ENCODE measurements around the gene KLK2.

Gene KLK2

DNA sequence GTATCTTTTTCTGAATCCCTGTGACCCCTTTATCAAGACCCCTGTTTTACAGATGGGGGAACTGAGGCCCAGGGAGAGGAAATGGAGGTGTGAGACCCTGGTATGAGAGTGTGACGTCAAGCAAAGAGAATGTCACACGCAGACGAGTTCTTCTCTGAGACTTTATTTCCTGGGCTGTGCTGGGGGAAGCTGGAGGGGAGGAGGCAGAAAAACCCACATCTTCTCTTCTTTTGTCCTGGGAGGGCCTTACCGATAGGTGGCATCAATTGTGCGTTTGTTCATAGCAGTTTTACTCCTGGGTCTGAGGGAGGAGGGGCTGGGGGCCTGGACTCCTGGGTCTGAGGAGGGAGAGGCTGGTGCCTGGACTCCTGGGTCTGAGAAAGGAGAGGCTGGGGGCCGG lies 35.0 kb upstream of the KLK2 start:
- H3K4me3 ChIP-seq (ENCODE audit: low read depth, low read length) = no peak overlapping the region
- TF ChIP-seq CTCF (IDR thresholded peaks at IDR 0.05; ENCODE audit: low read depth, low read length) = no peak

- TF ChIP-seq CTCF (IDR thresholded peaks at IDR 0.05; ENCODE audit: low read depth, low read length) = no peak
- H3K4me3 ChIP-seq (ENCODE audit: low read depth, low read length) = no peak overlapping the region
Measured at GRCh38 chr19:50839712-50840655, 33.3 kb upstream of the KLK2 start.

GRCh38 chr19:50842130-50842529 lies 31.1 kb upstream of the KLK2 start:
- TF ChIP-seq CTCF (IDR thresholded peaks at IDR 0.05; ENCODE audit: low read depth, low read length) = no peak
- no peak overlapping the region for H3K4me3 ChIP-seq (ENCODE audit: low read depth, low read length)

DNA sequence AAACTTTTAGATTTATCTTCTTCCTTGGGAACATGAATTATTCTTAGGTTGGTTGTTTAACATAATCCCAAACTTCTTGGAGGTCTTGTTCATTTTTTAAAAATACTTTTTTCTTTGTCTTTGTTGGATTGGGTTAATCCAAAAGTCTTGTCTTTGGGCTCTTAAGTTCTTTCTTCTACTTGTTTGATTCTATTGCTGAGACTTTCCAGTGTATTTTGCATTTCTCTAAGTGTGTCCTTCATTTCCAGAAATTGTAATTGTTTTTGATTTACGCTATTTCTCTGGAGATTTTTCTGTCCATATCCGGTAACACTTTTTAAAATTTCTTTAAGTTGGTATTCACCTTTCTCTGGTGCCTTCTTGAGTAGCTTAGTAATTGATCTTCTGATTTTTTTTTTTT lies 30.0 kb upstream of the KLK2 start:
- TF ChIP-seq CTCF (IDR thresholded peaks at IDR 0.05; ENCODE audit: low read depth, low read length) = no peak

GRCh38 chr19:50843701-50844221 lies 29.5 kb upstream of the KLK2 start:
- no peak for TF ChIP-seq CTCF (IDR thresholded peaks at IDR 0.05; ENCODE audit: low read depth, low read length)
- no peak overlapping the region for H3K4me3 ChIP-seq (ENCODE audit: low read depth, low read length)

More for the DNA sequence above, 30.0 kb upstream of the KLK2 start:
- no peak overlapping the region for H3K4me3 ChIP-seq (ENCODE audit: low read depth, low read length)

GRCh38 chr19:50844296-50844935 lies 28.8 kb upstream of the KLK2 start:
- no peak overlapping the region for H3K4me3 ChIP-seq (ENCODE audit: low read depth, low read length)
- no peak for TF ChIP-seq CTCF (IDR thresholded peaks at IDR 0.05; ENCODE audit: low read depth, low read length)

DNA sequence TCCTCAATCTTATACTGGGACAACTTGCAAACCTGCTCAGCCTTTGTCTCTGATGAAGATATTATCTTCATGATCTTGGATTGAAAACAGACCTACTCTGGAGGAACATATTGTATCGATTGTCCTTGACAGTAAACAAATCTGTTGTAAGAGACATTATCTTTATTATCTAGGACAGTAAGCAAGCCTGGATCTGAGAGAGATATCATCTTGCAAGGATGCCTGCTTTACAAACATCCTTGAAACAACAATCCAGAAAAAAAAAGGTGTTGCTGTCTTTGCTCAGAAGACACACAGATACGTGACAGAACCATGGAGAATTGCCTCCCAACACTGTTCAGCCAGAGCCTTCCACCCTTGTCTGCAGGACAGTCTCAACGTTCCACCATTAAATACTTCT lies 22.5 kb upstream of the KLK2 start:
- H3K4me3 ChIP-seq (ENCODE audit: low read depth, low read length) = no peak overlapping the region
- TF ChIP-seq CTCF (IDR thresholded peaks at IDR 0.05; ENCODE audit: low read depth, low read length) = no peak

Data from WI38 (cell line).